ENCODE measurements around the gene MAP4K2. TPM values are rescaled to one million over a fixed set of nuclear protein-coding genes. Genes with fewer than 3 reads are reported as not detected.

Gene MAP4K2
- polyA plus RNA-seq, 1 of the 3 experiments (the other 2 are of a cell fraction): 20.0 TPM

- TF ChIP-seq ZBTB33 (IDR thresholded peaks at IDR 0.05; ENCODE audit: borderline replicate concordance, low read depth) (no peak), SIN3A (IDR thresholded peaks at IDR 0.05; ENCODE audit: borderline replicate concordance, low read depth, low read length) (no peak), TEAD4 (IDR thresholded peaks at IDR 0.05; ENCODE audit: borderline replicate concordance, insufficient read depth) (no peak), MAX (IDR thresholded peaks at IDR 0.05; ENCODE audit: low read depth) (no peak), REST (IDR thresholded peaks at IDR 0.05; ENCODE audit: low read depth, low read length) (no peak), ELF1 (IDR thresholded peaks at IDR 0.05) (no peak), CHD2 (IDR thresholded peaks at IDR 0.05; ENCODE audit: low read length, partially characterized antibody) (no peak)
Measured at GRCh38 chr11:64849598-64850356, 46.8 kb upstream of the MAP4K2 start (continued).

- H3K4me1 ChIP-seq (ENCODE audit: control insufficient read depth in 1 of 2, insufficient read depth in 2 of 2, low read depth in 1 of 2, low read length in 1 of 2): peaks cover 1 to 3% of the 10 kb centered on the region in 2 experiments; a peak in 3 of 4 replicates
- ChIA-PET CTCF (interaction anchor here (0.6 to 12.8 kb wide), 15 partner anchors 10 to 489 kb away, joined by 3 to 530 read pairs (median 4); partner anchors contain the start of genes EHD1, MEN1, TM7SF2 and ZNHIT2), POLR2A (no interaction called here)
- no peak overlapping the region for H2AFZ ChIP-seq (ENCODE audit: low read depth)
- H3K4me3 ChIP-seq (ENCODE audit: low read depth in 2 of 2, low read length in 1 of 2): no peak overlapping the region
- no peaks in the 10 kb centered on the region for H3K9me2 ChIP-seq
- H3K9me3 ChIP-seq: no peaks in the 10 kb centered on the region
- WGBS (ENCODE audit: low lambda C conversion rate): 96% methylated on average over 11 of the region's 16 CpGs
- H3K79me2 ChIP-seq (ENCODE audit: insufficient read depth): no peaks in the 10 kb centered on the region; the same call in 1 of the 2 replicates
- H3K27me3 ChIP-seq (ENCODE audit: insufficient read depth): no peaks in the 10 kb centered on the region
- no peak for TF ChIP-seq ELF1 (IDR thresholded peaks at IDR 0.05)
- TF ChIP-seq YY1 (IDR thresholded peaks at IDR 0.05; ENCODE audit: low read depth): no peak
- no peak for TF ChIP-seq SMC3 (IDR thresholded peaks at IDR 0.05; ENCODE audit: low read depth, low read length)
- no peak for TF ChIP-seq MXI1 (IDR thresholded peaks at IDR 0.05; ENCODE audit: low read depth, low read length)
- no peak for TF ChIP-seq TEAD4 (IDR thresholded peaks at IDR 0.05; ENCODE audit: borderline replicate concordance, insufficient read depth)
- TF ChIP-seq POLR2AphosphoS5 (IDR thresholded peaks at IDR 0.05; ENCODE audit: low read depth, low read length): no peak
- H3K27ac ChIP-seq (ENCODE audit: low read depth in 2 of 2, low read length in 1 of 2): no peak overlapping the region
- peaks cover under 1 to 8% of the 10 kb centered on the region in 2 experiments for H3K36me3 ChIP-seq (replicated peaks in 1 of 2; ENCODE audit: control insufficient read depth in 1 of 2, insufficient read depth in 2 of 2, low read length in 1 of 2)
- no peak overlapping the region for H3K9ac ChIP-seq
- H3F3A ChIP-seq (replicated peaks; ENCODE audit: insufficient read depth): peaks cover 15% of the 10 kb centered on the region
- no peak for DNase-seq
- H4K20me1 ChIP-seq (ENCODE audit: insufficient read depth): no peaks in the 10 kb centered on the region
- H3K4me2 ChIP-seq: no peak overlapping the region
Measured at GRCh38 chr11:64848826-64849597, 46.0 kb upstream of the MAP4K2 start.
